Liver (tissue), 9 donors: Measurements from ENCODE around the gene MRPL54. TPM values are rescaled to one million over a fixed set of nuclear protein-coding genes. Genes with fewer than 3 reads are reported as not detected.

Experiments used
- DNase-seq: peaks from one replicate; pipeline ENCODE4 v3.0.0-alpha.2; 2017; ENCODE audit warnings: low spot score
- H3K27ac ChIP-seq, 2 donors: one replicate each; pipeline ENCODE4 v1.7.0; 2013; ENCODE audit warnings: inconsistent platforms in 2 of 2, low read length in 2 of 2, control low read depth in 1 of 2, low read depth in 1 of 2, mild to moderate bottlenecking in 1 of 2
- H3K27me3 ChIP-seq, 4 donors: one replicate each; pipeline versions ENCODE4 v1.6.1 to v1.7.0; 2013; ENCODE audit warnings: low read length in 3 of 4, inconsistent platforms in 1 of 4, mild to moderate bottlenecking in 1 of 4, moderate library complexity in 1 of 4; ENCODE audit not compliant: control insufficient read depth in 4 of 4, insufficient read depth in 4 of 4
- H3K36me3 ChIP-seq, 4 donors: one replicate each; pipeline versions ENCODE4 v1.6.1 to v1.7.0; 2013; ENCODE audit warnings: low read length in 3 of 4, mild to moderate bottlenecking in 3 of 4, low read depth in 1 of 4, moderate library complexity in 1 of 4; ENCODE audit not compliant: control insufficient read depth in 4 of 4, insufficient read depth in 3 of 4
- H3K4me1 ChIP-seq, 4 donors: one replicate each; pipeline versions ENCODE4 v1.6.1 to v1.7.0; 2013; ENCODE audit warnings: low read length in 3 of 4, mild to moderate bottlenecking in 3 of 4, moderate library complexity in 1 of 4; ENCODE audit not compliant: control insufficient read depth in 4 of 4, insufficient read depth in 4 of 4
- H3K4me3 ChIP-seq, 3 donors: one replicate each; pipeline versions ENCODE4 v1.6.1 to v1.7.0; 2013; ENCODE audit warnings: low read length in 3 of 3, control low read depth in 1 of 3, low read depth in 1 of 3, mild to moderate bottlenecking in 1 of 3
- H3K9ac ChIP-seq, 2 donors: one replicate each; pipeline ENCODE4 v1.7.0; 2013; ENCODE audit warnings: low read length in 2 of 2, mild to moderate bottlenecking in 2 of 2, moderate library complexity in 2 of 2, control low read depth in 1 of 2, low read depth in 1 of 2
- H3K9me3 ChIP-seq, 4 donors: one replicate each; pipeline versions ENCODE4 v1.6.1 to v1.7.0; 2013; ENCODE audit warnings: low read length in 3 of 4; ENCODE audit not compliant: control insufficient read depth in 4 of 4
- EGR1 ChIP-seq, 2 donors: IDR thresholded peaks; 2 replicates each; pipeline ENCODE4 v1.6.1; 2016 to 2018; ENCODE audit warnings: antibody characterized with exemption in 2 of 2, low read depth in 2 of 2
- FOXA1 ChIP-seq: IDR thresholded peaks from 2 replicates; pipeline ENCODE4 v1.6.1; 2016; ENCODE audit warnings: antibody characterized with exemption
- FOXA2 ChIP-seq: IDR thresholded peaks from 2 replicates; pipeline ENCODE4 v1.6.1; 2016; ENCODE audit warnings: antibody characterized with exemption
- JUND ChIP-seq, 2 donors: IDR thresholded peaks; 2 replicates each; pipeline ENCODE4 v1.6.1; 2016; ENCODE audit warnings: antibody characterized with exemption in 2 of 2
- NR2F2 ChIP-seq: IDR thresholded peaks from 2 replicates; pipeline ENCODE4 v1.6.1; 2016; ENCODE audit warnings: antibody characterized with exemption
- RXRA ChIP-seq, 2 donors: IDR thresholded peaks; 2 replicates each; pipeline ENCODE4 v1.6.1; 2017 to 2018; ENCODE audit warnings: antibody characterized with exemption in 2 of 2, mild to moderate bottlenecking in 1 of 2
- SP1 ChIP-seq: IDR thresholded peaks from 2 replicates; pipeline ENCODE4 v1.6.1; 2018; ENCODE audit warnings: antibody characterized with exemption, mild to moderate bottlenecking
- TAF1 ChIP-seq: conservative IDR thresholded peaks from 2 replicates; pipeline ENCODE4 v1.6.1; 2016; ENCODE audit warnings: antibody characterized with exemption, mild to moderate bottlenecking
- YY1 ChIP-seq: IDR thresholded peaks from 2 replicates; pipeline ENCODE4 v1.6.1; 2016; ENCODE audit warnings: antibody characterized with exemption, mild to moderate bottlenecking
- WGBS: extraction: QIAGEN DNeasy Blood & Tissue Kit; methylation state at CpG from one replicate; pipeline ENCODE4 v1.1.7; 2013; 5-methylcytosine and 5-hydroxymethylcytosine counted together
- polyA plus RNA-seq, 2 donors: library from polyadenylated mRNA; stranded (reverse) in 1 of 2; unstranded in 1 of 2; fragments of 200-250 nt in 1 of 2; fragments of >200 nt in 1 of 2; fragmentation: Nextera tagmentation in 1 of 2; extraction: Ambion mirVana in 1 of 2; gene quantifications; one replicate each; pipeline versions ENCODE4 v1.2.1 to v1.2.3, GENCODE V29; 2013 to 2015
- total RNA-seq, 2 donors: library from RNA; depleted of rRNA; stranded (reverse); fragments of >200 nt; gene quantifications; one replicate each; pipeline ENCODE4 v1.2.3, GENCODE V29; 2014
- TF ChIP-seq, protein P1 (sequence below): fragments of 150-350 bp; IDR thresholded peaks from 2 replicates; pipeline ENCODE4 v1.5.1; 2017; ENCODE audit warnings: improper control_type of control experiment, low read depth, low read length; ENCODE audit not compliant: missing input control
- TF ChIP-seq, protein P2 (sequence below): IDR thresholded peaks from 2 replicates; pipeline ENCODE4 v1.6.1; 2016; ENCODE audit warnings: antibody characterized with exemption
- TF ChIP-seq, protein P3 (sequence below): IDR thresholded peaks from 2 replicates; pipeline ENCODE4 v1.6.1; 2016; ENCODE audit warnings: antibody characterized with exemption
- TF ChIP-seq, protein P4 (sequence below): IDR thresholded peaks from 2 replicates; pipeline ENCODE4 v1.6.1; 2016; ENCODE audit warnings: antibody characterized with exemption, mild to moderate bottlenecking
- donor health status: healthy.
- donor health status: healthy.
- donor health status: healthy.
- donor health status: healthy.
- donor health status: healthy.

MRPL54 gene
- total and polyA plus RNA-seq, 4 donors = 25.1 to 109 (median 42.9) TPM

DNA sequence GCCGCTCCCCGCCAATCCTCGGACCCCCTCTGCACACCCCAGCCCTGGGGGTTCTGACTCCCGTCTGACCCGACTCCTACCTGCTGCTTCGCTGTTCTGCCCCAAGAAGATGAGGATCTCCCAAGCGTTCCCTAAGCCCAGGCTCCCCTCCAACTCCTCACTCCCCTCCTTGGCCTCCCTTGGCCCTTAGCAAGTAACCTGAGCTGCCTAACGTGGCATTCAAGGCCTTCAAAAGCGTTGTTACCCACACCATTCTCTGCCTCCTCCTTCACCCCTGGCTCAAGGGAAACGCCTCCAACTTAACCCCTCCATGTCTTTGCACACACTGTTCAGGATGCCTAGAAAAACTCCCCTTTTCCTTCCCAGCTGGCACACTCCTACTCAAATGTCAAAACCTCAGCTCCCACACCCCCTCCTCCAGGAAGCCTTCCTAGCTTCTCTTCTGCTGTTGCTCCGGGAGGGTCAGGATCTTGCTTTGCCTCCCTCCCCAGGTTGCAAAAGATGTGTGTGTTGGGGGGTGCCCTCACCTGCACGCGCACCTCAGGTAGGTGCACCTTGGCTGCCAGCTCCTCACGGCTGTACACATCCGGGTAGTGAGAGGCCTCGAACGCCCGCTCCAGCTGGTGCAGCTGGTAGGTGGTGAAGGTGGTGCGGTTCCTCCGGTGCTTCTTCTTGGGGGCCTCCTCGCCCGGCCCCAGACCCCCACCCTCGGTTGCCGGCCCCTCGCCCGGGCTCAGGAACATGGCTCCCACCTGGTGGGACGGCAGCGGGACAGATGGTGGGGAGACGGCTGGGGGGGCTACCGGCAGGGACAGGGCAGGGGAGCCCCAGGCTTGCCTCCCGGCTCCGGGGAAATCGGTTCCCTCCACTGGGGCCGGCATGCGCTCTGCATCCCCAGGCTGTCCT, 8.8 kb downstream of the MRPL54 start:
- DNase-seq = no peak
- Histone ChIP-seq H3K4me3 (no peak overlapping the region), H3K27ac (no peak overlapping the region), H3K36me3 (peaks cover 3 to 29% (median 7%) of the 10 kb centered on the region in 4 donors), H3K9me3 (no peaks in the 10 kb centered on the region), H3K4me1 (no peaks in the 10 kb centered on the region), H3K9ac (no peak overlapping the region), H3K27me3 (no peaks in the 10 kb centered on the region)
- TF ChIP-seq, protein P1, sequence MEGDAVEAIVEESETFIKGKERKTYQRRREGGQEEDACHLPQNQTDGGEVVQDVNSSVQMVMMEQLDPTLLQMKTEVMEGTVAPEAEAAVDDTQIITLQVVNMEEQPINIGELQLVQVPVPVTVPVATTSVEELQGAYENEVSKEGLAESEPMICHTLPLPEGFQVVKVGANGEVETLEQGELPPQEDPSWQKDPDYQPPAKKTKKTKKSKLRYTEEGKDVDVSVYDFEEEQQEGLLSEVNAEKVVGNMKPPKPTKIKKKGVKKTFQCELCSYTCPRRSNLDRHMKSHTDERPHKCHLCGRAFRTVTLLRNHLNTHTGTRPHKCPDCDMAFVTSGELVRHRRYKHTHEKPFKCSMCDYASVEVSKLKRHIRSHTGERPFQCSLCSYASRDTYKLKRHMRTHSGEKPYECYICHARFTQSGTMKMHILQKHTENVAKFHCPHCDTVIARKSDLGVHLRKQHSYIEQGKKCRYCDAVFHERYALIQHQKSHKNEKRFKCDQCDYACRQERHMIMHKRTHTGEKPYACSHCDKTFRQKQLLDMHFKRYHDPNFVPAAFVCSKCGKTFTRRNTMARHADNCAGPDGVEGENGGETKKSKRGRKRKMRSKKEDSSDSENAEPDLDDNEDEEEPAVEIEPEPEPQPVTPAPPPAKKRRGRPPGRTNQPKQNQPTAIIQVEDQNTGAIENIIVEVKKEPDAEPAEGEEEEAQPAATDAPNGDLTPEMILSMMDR = no peak
- WGBS = 86% methylated on average over 35 of the region's 35 CpGs

DNA sequence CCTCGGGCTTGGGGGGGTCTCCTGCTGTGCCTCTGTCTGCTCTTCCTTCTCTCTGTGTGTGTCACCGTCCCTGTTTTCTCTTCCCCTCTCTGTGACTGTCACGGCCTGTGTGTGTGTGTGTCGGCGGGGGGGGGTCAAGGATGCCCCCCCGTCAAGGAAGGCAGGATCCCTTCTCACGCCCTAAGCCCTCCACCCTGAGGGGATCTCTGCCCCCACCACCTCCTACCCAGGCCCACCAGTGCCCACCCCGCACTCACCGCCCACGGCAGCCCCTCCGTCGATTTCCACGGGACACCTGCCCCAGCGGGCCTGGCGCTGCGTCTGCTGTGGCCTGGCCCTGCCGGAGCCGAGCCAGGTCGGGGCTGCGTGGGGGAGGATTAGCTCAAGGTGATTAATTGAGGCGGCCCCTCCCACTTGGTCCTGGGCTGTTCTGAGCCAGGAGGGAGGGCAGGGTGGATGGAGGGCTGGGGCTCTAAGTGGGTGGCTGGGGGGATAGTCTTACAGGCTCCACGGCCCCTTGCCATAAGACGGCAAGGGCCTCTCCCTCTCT, 9.5 kb downstream of the MRPL54 start, which contains the start of gene RAX2:
TSS of gene RAX2 (minus strand) at position 323 of the 550 bp plus-strand sequence. CDS start 486 bp downstream, outside the sequence.
- no peaks in the 10 kb centered on the region for H3K9me3 ChIP-seq
- no peak for DNase-seq
- H3K4me1 ChIP-seq = no peaks in the 10 kb centered on the region
- H3K36me3 ChIP-seq = peaks cover 3 to 23% (median 5%) of the 10 kb centered on the region in 4 donors
- no peak within 1 kb of the TSS for H3K27ac ChIP-seq
- 57% methylated on average over 23 of the region's 23 CpGs for WGBS
- H3K27me3 ChIP-seq = no peaks in the 10 kb centered on the region
- H3K4me3 ChIP-seq = no peak within 1 kb of the TSS
- no peak within 1 kb of the TSS for H3K9ac ChIP-seq
- TF ChIP-seq TAF1 (no peak), YY1 (no peak), NR2F2 (no peak), RXRA (IDR thresholded peaks at IDR 0.05) (no peak), SP1 (no peak), FOXA2 (no peak), EGR1 (IDR thresholded peaks at IDR 0.05; ENCODE audit: low read depth in 2 of 2) (no peak), FOXA1 (no peak)
- TF ChIP-seq, protein P2, sequence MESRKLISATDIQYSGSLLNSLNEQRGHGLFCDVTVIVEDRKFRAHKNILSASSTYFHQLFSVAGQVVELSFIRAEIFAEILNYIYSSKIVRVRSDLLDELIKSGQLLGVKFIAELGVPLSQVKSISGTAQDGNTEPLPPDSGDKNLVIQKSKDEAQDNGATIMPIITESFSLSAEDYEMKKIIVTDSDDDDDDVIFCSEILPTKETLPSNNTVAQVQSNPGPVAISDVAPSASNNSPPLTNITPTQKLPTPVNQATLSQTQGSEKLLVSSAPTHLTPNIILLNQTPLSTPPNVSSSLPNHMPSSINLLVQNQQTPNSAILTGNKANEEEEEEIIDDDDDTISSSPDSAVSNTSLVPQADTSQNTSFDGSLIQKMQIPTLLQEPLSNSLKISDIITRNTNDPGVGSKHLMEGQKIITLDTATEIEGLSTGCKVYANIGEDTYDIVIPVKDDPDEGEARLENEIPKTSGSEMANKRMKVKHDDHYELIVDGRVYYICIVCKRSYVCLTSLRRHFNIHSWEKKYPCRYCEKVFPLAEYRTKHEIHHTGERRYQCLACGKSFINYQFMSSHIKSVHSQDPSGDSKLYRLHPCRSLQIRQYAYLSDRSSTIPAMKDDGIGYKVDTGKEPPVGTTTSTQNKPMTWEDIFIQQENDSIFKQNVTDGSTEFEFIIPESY = no peak
- TF ChIP-seq, protein P3, sequence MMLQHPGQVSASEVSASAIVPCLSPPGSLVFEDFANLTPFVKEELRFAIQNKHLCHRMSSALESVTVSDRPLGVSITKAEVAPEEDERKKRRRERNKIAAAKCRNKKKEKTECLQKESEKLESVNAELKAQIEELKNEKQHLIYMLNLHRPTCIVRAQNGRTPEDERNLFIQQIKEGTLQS = no peak

GRCh38 chr19:3773814-3774515, 11.5 kb downstream of the MRPL54 start:
- Histone ChIP-seq H3K9ac (no peak overlapping the region), H3K4me1 (no peaks in the 10 kb centered on the region), H3K4me3 (no peak overlapping the region), H3K9me3 (no peaks in the 10 kb centered on the region), H3K36me3 (peaks cover 0 to 5% (median 2%) of the 10 kb centered on the region in 4 donors), H3K27ac (no peak overlapping the region), H3K27me3 (no peaks in the 10 kb centered on the region)
- no peak for DNase-seq
- 82% methylated on average over 12 of the region's 12 CpGs for WGBS
- TF ChIP-seq JUND (IDR thresholded peaks at IDR 0.05) (no peak), FOXA1 (no peak), SP1 (no peak), RXRA (IDR thresholded peaks at IDR 0.05) (no peak), FOXA2 (no peak)
- TF ChIP-seq, protein P4, sequence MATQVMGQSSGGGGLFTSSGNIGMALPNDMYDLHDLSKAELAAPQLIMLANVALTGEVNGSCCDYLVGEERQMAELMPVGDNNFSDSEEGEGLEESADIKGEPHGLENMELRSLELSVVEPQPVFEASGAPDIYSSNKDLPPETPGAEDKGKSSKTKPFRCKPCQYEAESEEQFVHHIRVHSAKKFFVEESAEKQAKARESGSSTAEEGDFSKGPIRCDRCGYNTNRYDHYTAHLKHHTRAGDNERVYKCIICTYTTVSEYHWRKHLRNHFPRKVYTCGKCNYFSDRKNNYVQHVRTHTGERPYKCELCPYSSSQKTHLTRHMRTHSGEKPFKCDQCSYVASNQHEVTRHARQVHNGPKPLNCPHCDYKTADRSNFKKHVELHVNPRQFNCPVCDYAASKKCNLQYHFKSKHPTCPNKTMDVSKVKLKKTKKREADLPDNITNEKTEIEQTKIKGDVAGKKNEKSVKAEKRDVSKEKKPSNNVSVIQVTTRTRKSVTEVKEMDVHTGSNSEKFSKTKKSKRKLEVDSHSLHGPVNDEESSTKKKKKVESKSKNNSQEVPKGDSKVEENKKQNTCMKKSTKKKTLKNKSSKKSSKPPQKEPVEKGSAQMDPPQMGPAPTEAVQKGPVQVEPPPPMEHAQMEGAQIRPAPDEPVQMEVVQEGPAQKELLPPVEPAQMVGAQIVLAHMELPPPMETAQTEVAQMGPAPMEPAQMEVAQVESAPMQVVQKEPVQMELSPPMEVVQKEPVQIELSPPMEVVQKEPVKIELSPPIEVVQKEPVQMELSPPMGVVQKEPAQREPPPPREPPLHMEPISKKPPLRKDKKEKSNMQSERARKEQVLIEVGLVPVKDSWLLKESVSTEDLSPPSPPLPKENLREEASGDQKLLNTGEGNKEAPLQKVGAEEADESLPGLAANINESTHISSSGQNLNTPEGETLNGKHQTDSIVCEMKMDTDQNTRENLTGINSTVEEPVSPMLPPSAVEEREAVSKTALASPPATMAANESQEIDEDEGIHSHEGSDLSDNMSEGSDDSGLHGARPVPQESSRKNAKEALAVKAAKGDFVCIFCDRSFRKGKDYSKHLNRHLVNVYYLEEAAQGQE = no peak
- TF ChIP-seq, protein P3 = no peak
- TF ChIP-seq, protein P2 = no peak
